Subcutaneous adipose tissue (tissue), 4 donors: ENCODE data around the gene CRB1. TPM values are rescaled to one million over a fixed set of nuclear protein-coding genes. Genes with fewer than 3 reads are reported as not detected.

ENCODE experiments used
- CTCF ChIP-seq: fragments of 450-650 bp; IDR thresholded peaks from one replicate; pipeline ENCODE4 v1.5.1; 2016; ENCODE audit warnings: low read depth, mild to moderate bottlenecking, control low read depth, antibody characterized with exemption, moderate library complexity
- total RNA-seq, 4 donors: library from RNA; depleted of rRNA; stranded (reverse); fragments of >200 nt; gene quantifications; one replicate each; pipeline ENCODE4 v1.1.0, GENCODE V29; 2016

Gene CRB1
- total RNA-seq, 4 donors from 2014 or later = 0.34 to 0.94 (median 0.66) TPM; not detected in 1

- no peak for TF ChIP-seq CTCF
These were observed 127.0 kb downstream of the CRB1 start for GRCh38 chr1:197394831-197395608.

- no peak for TF ChIP-seq CTCF
These were observed 129.8 kb downstream of the CRB1 start for GRCh38 chr1:197397895-197398294.

- TF ChIP-seq CTCF = no peak
These were observed 131.9 kb downstream of the CRB1 start for GRCh38 chr1:197399755-197400521.

- no peak for TF ChIP-seq CTCF
These were observed 132.5 kb downstream of the CRB1 start for GRCh38 chr1:197400522-197400902.

- TF ChIP-seq CTCF = no peak
These were observed 134.1 kb downstream of the CRB1 start for GRCh38 chr1:197402189-197402588.

- TF ChIP-seq CTCF = no peak
These were observed 145.5 kb downstream of the CRB1 start for GRCh38 chr1:197413564-197413963.

GRCh38 chr1:197415221-197415620 is 147.2 kb downstream of the CRB1 start:
- TF ChIP-seq CTCF = no peak
